SK-N-SH (cell line): ENCODE results near the gene P3H3. TPM values are rescaled to one million over a fixed set of nuclear protein-coding genes. Genes with fewer than 3 reads are reported as not detected.

ENCODE experiments used
- CTCF ChIA-PET: fragments of 300-600, 350-600 bp; formaldehyde crosslinking; extraction: SDS; loops from one replicate; lab custom pipeline; 2021; lab: Yijun Ruan, JAX
- POLR2A ChIA-PET: fragments of 350-600 bp; sonication (Branson Sonifier 250); formaldehyde crosslinking; extraction: SDS; loops from one replicate; lab custom pipeline; 2020; ENCODE audit warnings: antibody characterized with exemption, inconsistent platforms; lab: Yijun Ruan, JAX
- DNase-seq: peaks from one replicate; pipeline ENCODE4 v3.0.0; 2012
- H2AFZ ChIP-seq: fragments of 200-600 bp; sonication (generic); 2 replicates; pipeline ENCODE4 v1.8.1; 2016; ENCODE audit warnings: antibody characterized with exemption, mild to moderate bottlenecking, low read depth
- H3F3A ChIP-seq: fragments of 200-600 bp; sonication (generic); replicated peaks from 2 replicates; pipeline ENCODE3; 2016; ENCODE audit warnings: antibody characterized with exemption, mild to moderate bottlenecking; ENCODE audit not compliant: insufficient read depth
- H3K27ac ChIP-seq, 2 experiments: fragments of 200-500 bp in 1 of 2; fragments of 200-600 bp in 1 of 2; sonication (Bioruptor generic) in 1 of 2; sonication (generic), shearing (Covaris generic) in 1 of 2; 2 replicates each; pipeline versions ENCODE4 v1.5.1 to v1.6.1; 2014 to 2016; ENCODE audit warnings: low read depth in 2 of 2, inconsistent platforms in 1 of 2, low read length in 1 of 2, mild to moderate bottlenecking in 1 of 2, mixed read lengths in 1 of 2
- H3K27me3 ChIP-seq: fragments of 200-600 bp; sonication (generic), shearing (Covaris generic); 2 replicates; pipeline ENCODE4 v1.6.1; 2016; ENCODE audit warnings: mixed run types; ENCODE audit not compliant: insufficient read depth
- H3K36me3 ChIP-seq, 2 experiments: fragments of 200-500 bp in 1 of 2; fragments of 200-600 bp in 1 of 2; sonication (Bioruptor generic) in 1 of 2; sonication (generic) in 1 of 2; replicated peaks in 1 of 2; 2 replicates each; pipeline versions ENCODE3 to v1.5.1; 2014 to 2016; ENCODE audit warnings: low read length in 1 of 2, mild to moderate bottlenecking in 1 of 2; ENCODE audit not compliant: insufficient read depth in 2 of 2, control insufficient read depth in 1 of 2
- H3K4me1 ChIP-seq, 2 experiments: fragments of 200-500 bp in 1 of 2; fragments of 200-600 bp in 1 of 2; sonication (Bioruptor generic) in 1 of 2; sonication (generic), shearing (Covaris generic) in 1 of 2; 2 replicates each; pipeline versions ENCODE4 v1.5.1 to v1.6.1; 2014 to 2016; ENCODE audit warnings: low read depth in 1 of 2, low read length in 1 of 2, mixed run types in 1 of 2; ENCODE audit not compliant: insufficient read depth in 2 of 2, control insufficient read depth in 1 of 2
- H3K4me2 ChIP-seq: fragments of 200-600 bp; sonication (generic), shearing (Covaris generic); 2 replicates; pipeline ENCODE4 v1.6.1; 2017; ENCODE audit warnings: mixed run types
- H3K4me3 ChIP-seq, 2 experiments: fragments of 200-500 bp in 1 of 2; fragments of 200-600 bp in 1 of 2; sonication (Bioruptor generic) in 1 of 2; sonication (generic), shearing (Covaris generic) in 1 of 2; 2 replicates each; pipeline versions ENCODE4 v1.5.1 to v1.8.1; 2014 to 2016; ENCODE audit warnings: low read depth in 2 of 2, inconsistent platforms in 1 of 2, low read length in 1 of 2, mild to moderate bottlenecking in 1 of 2, mixed read lengths in 1 of 2, moderate library complexity in 1 of 2
- H3K79me2 ChIP-seq: fragments of 200-600 bp; sonication (generic); 2 replicates; pipeline ENCODE4 v1.8.1; 2017; ENCODE audit warnings: mild to moderate bottlenecking; ENCODE audit not compliant: insufficient read depth
- H3K9ac ChIP-seq: fragments of 200-600 bp; sonication (generic); 2 replicates; pipeline ENCODE4 v1.6.1; 2017; ENCODE audit warnings: mixed run types
- H3K9me2 ChIP-seq: fragments of 200-600 bp; sonication (generic); 2 replicates; pipeline ENCODE4 v1.6.1; 2017; ENCODE audit warnings: mixed run types
- H3K9me3 ChIP-seq: fragments of 200-600 bp; sonication (generic); 2 replicates; pipeline ENCODE4 v1.6.1; 2017; ENCODE audit warnings: mixed run types, mild to moderate bottlenecking, moderate library complexity
- H4K20me1 ChIP-seq: fragments of 200-600 bp; sonication (generic); 2 replicates; pipeline ENCODE4 v1.6.1; 2017; ENCODE audit warnings: mild to moderate bottlenecking, mixed run types; ENCODE audit not compliant: insufficient read depth
- EZH2phosphoT487 ChIP-seq: fragments of 200-600 bp; sonication (generic); IDR thresholded peaks from 2 replicates; pipeline ENCODE4 v1.6.1; 2017; ENCODE audit warnings: low read depth, mixed run types, mild to moderate bottlenecking, antibody characterized with exemption, moderate library complexity, borderline replicate concordance
- FOSL2 ChIP-seq: IDR thresholded peaks from 2 replicates; pipeline ENCODE4 v1.4.0; 2012; ENCODE audit warnings: low read depth, mild to moderate bottlenecking, moderate library complexity, borderline replicate concordance
- FOXJ3 ChIP-seq: sonication (generic); formaldehyde crosslinking; IDR thresholded peaks from 2 replicates; pipeline ENCODE4 v1.5.1; 2020; ENCODE audit warnings: mild to moderate bottlenecking, missing genetic modification reagents
- FOXM1 ChIP-seq: IDR thresholded peaks from 2 replicates; pipeline ENCODE4 v1.4.0; 2012; ENCODE audit warnings: low read depth, mild to moderate bottlenecking
- GABPA ChIP-seq: IDR thresholded peaks from 2 replicates; pipeline ENCODE4 v1.4.0; 2012; ENCODE audit warnings: low read depth, mild to moderate bottlenecking
- JUND ChIP-seq: IDR thresholded peaks from 2 replicates; pipeline ENCODE4 v1.4.0; 2012
- MEF2A ChIP-seq: IDR thresholded peaks from 2 replicates; pipeline ENCODE4 v1.4.0; 2012; ENCODE audit warnings: low read depth, borderline replicate concordance
- MXI1 ChIP-seq: IDR thresholded peaks from 2 replicates; pipeline ENCODE4 v1.6.1; 2012; ENCODE audit warnings: mild to moderate bottlenecking, low read depth, low read length, improper control_type of control experiment
- NRF1 ChIP-seq: IDR thresholded peaks from 2 replicates; pipeline ENCODE4 v1.6.1; 2012; ENCODE audit warnings: low read depth, mild to moderate bottlenecking, low read length
- PBX3 ChIP-seq: IDR thresholded peaks from 2 replicates; pipeline ENCODE4; 2012
- RAD21 ChIP-seq: IDR thresholded peaks from 2 replicates; pipeline ENCODE4 v1.6.1; 2012; ENCODE audit warnings: mild to moderate bottlenecking, low read length
- RCOR1 ChIP-seq: fragments of 150-350 bp; IDR thresholded peaks from 2 replicates; pipeline ENCODE4 v1.6.1; 2017; ENCODE audit warnings: antibody characterized with exemption, low read length
- REST ChIP-seq: IDR thresholded peaks from 2 replicates; pipeline ENCODE4 v1.6.1; 2012; ENCODE audit warnings: mild to moderate bottlenecking, low read depth, low read length, moderate library complexity
- RFX5 ChIP-seq: IDR thresholded peaks from 2 replicates; pipeline ENCODE4 v1.6.1; 2012; ENCODE audit warnings: mild to moderate bottlenecking, improper control_type of control experiment, low read length
- RXRA ChIP-seq: IDR thresholded peaks from 2 replicates; pipeline ENCODE4 v1.4.0; 2012; ENCODE audit warnings: low read depth, mild to moderate bottlenecking, borderline replicate concordance
- SMC3 ChIP-seq: IDR thresholded peaks from 2 replicates; pipeline ENCODE4 v1.6.1; 2012; ENCODE audit warnings: low read depth, low read length, improper control_type of control experiment
- TAF1 ChIP-seq: IDR thresholded peaks from 2 replicates; pipeline ENCODE4 v1.6.1; 2012; ENCODE audit warnings: low read depth, mild to moderate bottlenecking, low read length, moderate library complexity, borderline replicate concordance
- TCF12 ChIP-seq: IDR thresholded peaks from 2 replicates; pipeline ENCODE4 v1.4.0; 2012
- WGBS: methylation state at CpG from one replicate; pipeline ENCODE4 v1.1.6; 2017; ENCODE audit warnings: low lambda C conversion rate; 5-methylcytosine and 5-hydroxymethylcytosine counted together
- polyA plus RNA-seq, 3 experiments: library from polyadenylated mRNA; depleted of rRNA; stranded (reverse); fragments of >200 nt; gene quantifications; 2 replicates each; pipeline ENCODE4 v1.2.3, GENCODE V29; 2012
- TF ChIP-seq, protein P1 (sequence below): IDR thresholded peaks from 2 replicates; pipeline ENCODE4 v1.4.0; 2012; ENCODE audit warnings: low read depth
- TF ChIP-seq, protein P2 (sequence below): IDR thresholded peaks from 2 replicates; pipeline ENCODE4 v1.4.0; 2012; ENCODE audit warnings: low read depth, borderline replicate concordance

Gene P3H3
- polyA plus RNA-seq, 1 of the 3 experiments (the other 2 are of a cell fraction): 74.6 TPM

DNA sequence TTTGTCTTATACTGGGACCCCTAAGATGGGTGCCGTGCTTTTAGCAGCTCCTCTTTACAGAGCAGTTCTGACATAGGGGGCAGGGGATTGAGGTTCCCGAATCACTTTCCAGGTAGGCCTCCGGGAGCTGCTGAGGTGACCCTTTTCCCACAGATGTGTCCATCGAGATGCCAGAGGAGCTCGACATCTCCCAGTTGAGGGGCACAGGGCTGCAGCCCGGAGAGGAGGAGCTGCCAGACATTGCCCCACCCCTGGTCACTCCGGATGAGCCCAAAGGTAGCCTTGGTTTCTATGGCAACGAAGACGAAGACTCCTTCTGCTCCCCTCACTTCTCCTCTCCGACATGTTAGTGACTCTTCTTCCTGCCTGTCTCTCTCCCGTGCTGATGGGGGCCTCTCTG lies 34.8 kb downstream of the P3H3 start:
- Histone ChIP-seq H3K9ac (no peak overlapping the region), H3K9me2 (no peaks in the 10 kb centered on the region), H3K27me3 (no peaks in the 10 kb centered on the region), H2AFZ (no peak overlapping the region), H3K4me2 (no peak overlapping the region), H3K9me3 (no peaks in the 10 kb centered on the region), H3K27ac (no peak overlapping the region), H3F3A (peaks cover 7% of the 10 kb centered on the region), H3K4me3 (no peak overlapping the region), H3K79me2 (peaks cover 7% of the 10 kb centered on the region), H3K36me3 (peaks cover 32 to 64% of the 10 kb centered on the region in 2 experiments), H4K20me1 (peaks cover 1% of the 10 kb centered on the region), H3K4me1 (peaks cover 6 to 8% of the 10 kb centered on the region in 2 experiments; a peak in 2 of 4 replicates)
- 90% methylated on average over 11 of the region's 11 CpGs for WGBS
- TF ChIP-seq RAD21 (no peak), RFX5 (no peak)
- DNase-seq: no peak
- ChIA-PET POLR2A (interaction anchor here (5.9 kb wide), 1 partner anchor 11 kb away, joined by 57 read pairs; the partner anchor contains the start of genes CDCA3 and USP5), CTCF (interaction anchor here (2.7 to 10.9 kb wide), 2 partner anchors 10 to 11 kb away, joined by 15 to 164 read pairs; partner anchors contain the start of genes CDCA3, SPSB2 and USP5)

GRCh38 chr12:6863586-6864321 lies 35.5 kb downstream of the P3H3 start:
- no peak for DNase-seq
- H3K27ac ChIP-seq: no peak overlapping the region
- no peak overlapping the region for H3K4me2 ChIP-seq
- no peaks in the 10 kb centered on the region for H3K27me3 ChIP-seq
- no peak overlapping the region for H3K9ac ChIP-seq
- no peak overlapping the region for H2AFZ ChIP-seq
- H3K9me3 ChIP-seq: no peaks in the 10 kb centered on the region
- H3K36me3 ChIP-seq: peaks cover 25 to 58% of the 10 kb centered on the region in 2 experiments
- CTCF ChIA-PET: interaction anchor here (2.7 to 10.9 kb wide), 3 partner anchors 9 to 29 kb away, joined by 15 to 164 read pairs (median 122); partner anchors contain the start of genes CDCA3, SPSB2 and USP5
- no peaks in the 10 kb centered on the region for H3K9me2 ChIP-seq
- H3K4me1 ChIP-seq: peaks cover 8 to 11% of the 10 kb centered on the region in 2 experiments; a peak in 2 of 4 replicates
- WGBS: 95% methylated on average over 11 of the region's 16 CpGs
- H3K79me2 ChIP-seq: peaks cover 14% of the 10 kb centered on the region
- POLR2A ChIA-PET: interaction anchor here (1.9 to 5.9 kb wide), 2 partner anchors 8 to 12 kb away, joined by 4 to 57 read pairs; partner anchors contain the start of genes CDCA3 and USP5
- H4K20me1 ChIP-seq: peaks cover 8% of the 10 kb centered on the region
- no peak overlapping the region for H3K4me3 ChIP-seq
- peaks cover 7% of the 10 kb centered on the region for H3F3A ChIP-seq
- TF ChIP-seq SMC3: no peak
- no peak for TF ChIP-seq NRF1
- TF ChIP-seq FOSL2: no peak
- no peak for TF ChIP-seq RFX5
- TF ChIP-seq TAF1: no peak
- TF ChIP-seq FOXM1: no peak
- TF ChIP-seq PBX3: no peak
- no peak for TF ChIP-seq JUND
- TF ChIP-seq RCOR1: no peak
- TF ChIP-seq, protein P1, sequence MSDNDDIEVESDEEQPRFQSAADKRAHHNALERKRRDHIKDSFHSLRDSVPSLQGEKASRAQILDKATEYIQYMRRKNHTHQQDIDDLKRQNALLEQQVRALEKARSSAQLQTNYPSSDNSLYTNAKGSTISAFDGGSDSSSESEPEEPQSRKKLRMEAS: no peak
- TF ChIP-seq MEF2A: no peak
- TF ChIP-seq GABPA: no peak
- no peak for TF ChIP-seq FOXJ3
- TF ChIP-seq MXI1: no peak
- TF ChIP-seq TCF12: no peak
- no peak for TF ChIP-seq EZH2phosphoT487
- TF ChIP-seq RXRA: no peak
- no peak for TF ChIP-seq REST
- TF ChIP-seq, protein P2, sequence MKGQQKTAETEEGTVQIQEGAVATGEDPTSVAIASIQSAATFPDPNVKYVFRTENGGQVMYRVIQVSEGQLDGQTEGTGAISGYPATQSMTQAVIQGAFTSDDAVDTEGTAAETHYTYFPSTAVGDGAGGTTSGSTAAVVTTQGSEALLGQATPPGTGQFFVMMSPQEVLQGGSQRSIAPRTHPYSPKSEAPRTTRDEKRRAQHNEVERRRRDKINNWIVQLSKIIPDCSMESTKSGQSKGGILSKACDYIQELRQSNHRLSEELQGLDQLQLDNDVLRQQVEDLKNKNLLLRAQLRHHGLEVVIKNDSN: no peak
